Duodenal mucosa (tissue), 2 donors: Measurements from ENCODE around the gene PRDM5.

Experiments
- H3K27ac ChIP-seq: one replicate; pipeline ENCODE4 v1.7.0; 2013; ENCODE audit warnings: low read depth, low read length
- H3K27me3 ChIP-seq, 2 donors: one replicate each; pipeline ENCODE4 v1.7.0; 2013; ENCODE audit warnings: low read length in 2 of 2, control low read depth in 1 of 2; ENCODE audit not compliant: insufficient read depth in 2 of 2, control insufficient read depth in 1 of 2
- H3K36me3 ChIP-seq, 2 donors: one replicate each; pipeline ENCODE4 v1.7.0; 2013; ENCODE audit warnings: low read length in 2 of 2, control low read depth in 1 of 2; ENCODE audit not compliant: insufficient read depth in 2 of 2, control insufficient read depth in 1 of 2
- H3K4me1 ChIP-seq, 2 donors: one replicate each; pipeline ENCODE4 v1.7.0; 2013; ENCODE audit warnings: low read length in 2 of 2, control low read depth in 1 of 2; ENCODE audit not compliant: insufficient read depth in 2 of 2, control insufficient read depth in 1 of 2
- H3K4me3 ChIP-seq, 2 donors: one replicate each; pipeline ENCODE4 v1.7.0; 2013; ENCODE audit warnings: low read length in 2 of 2, low read depth in 1 of 2
- H3K9ac ChIP-seq, 2 donors: one replicate each; pipeline ENCODE4 v1.7.0; 2013; ENCODE audit warnings: low read length in 2 of 2, low read depth in 1 of 2
- H3K9me3 ChIP-seq, 2 donors: one replicate each; pipeline ENCODE4 v1.7.0; 2013; ENCODE audit warnings: low read length in 2 of 2, control low read depth in 1 of 2; ENCODE audit not compliant: control insufficient read depth in 1 of 2

Gene PRDM5

DNA sequence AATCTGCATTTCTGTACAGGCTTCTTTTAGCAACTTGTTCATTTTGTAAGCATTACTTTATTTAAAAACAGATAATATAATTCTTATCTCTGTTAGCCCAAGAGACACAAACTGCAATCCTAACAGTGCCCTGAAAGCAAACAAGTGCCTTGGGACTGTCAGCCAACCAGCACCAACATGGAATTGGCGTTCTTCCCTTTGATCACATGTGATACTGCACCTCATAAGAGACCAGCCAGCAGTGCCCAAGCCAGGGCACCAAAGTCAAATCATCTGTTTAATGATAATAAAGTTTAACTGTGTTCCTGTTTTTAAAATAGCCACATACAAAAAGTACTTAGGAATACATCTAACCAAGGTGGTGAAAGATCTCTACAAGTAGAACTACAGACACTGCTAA lies 223.2 kb downstream of the PRDM5 start:
- Histone ChIP-seq H3K27me3 (no peaks in the 10 kb centered on the region), H3K9me3 (no peaks in the 10 kb centered on the region), H3K4me1 (peaks cover 0 to 8% of the 10 kb centered on the region in 2 donors), H3K9ac (no peak overlapping the region), H3K4me3 (no peak overlapping the region), H3K27ac (no peak overlapping the region), H3K36me3 (no peaks in the 10 kb centered on the region)

DNA sequence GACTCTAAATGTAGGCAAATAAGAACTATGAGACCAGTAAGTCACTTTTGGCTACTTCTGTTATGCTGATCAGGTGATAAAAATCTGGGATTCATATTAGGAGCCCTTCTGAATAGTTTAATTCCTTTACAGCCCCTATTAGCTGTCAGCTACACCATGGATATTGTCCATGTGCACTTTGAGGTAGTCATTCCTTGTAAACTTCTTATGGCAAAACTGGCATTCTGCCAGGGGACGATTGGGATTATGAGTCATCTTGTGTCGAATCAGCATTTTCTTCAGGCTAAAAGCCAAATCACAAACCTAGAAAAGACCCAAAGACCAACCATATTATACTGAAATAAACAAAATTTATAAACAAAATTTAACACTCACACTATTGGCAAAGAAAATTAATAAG lies 227.6 kb downstream of the PRDM5 start:
- Histone ChIP-seq H3K27ac (no peak overlapping the region), H3K4me3 (no peak overlapping the region), H3K36me3 (no peaks in the 10 kb centered on the region), H3K9me3 (no peaks in the 10 kb centered on the region), H3K4me1 (peaks cover 0 to 13% of the 10 kb centered on the region in 2 donors), H3K27me3 (no peaks in the 10 kb centered on the region), H3K9ac (no peak overlapping the region)

DNA sequence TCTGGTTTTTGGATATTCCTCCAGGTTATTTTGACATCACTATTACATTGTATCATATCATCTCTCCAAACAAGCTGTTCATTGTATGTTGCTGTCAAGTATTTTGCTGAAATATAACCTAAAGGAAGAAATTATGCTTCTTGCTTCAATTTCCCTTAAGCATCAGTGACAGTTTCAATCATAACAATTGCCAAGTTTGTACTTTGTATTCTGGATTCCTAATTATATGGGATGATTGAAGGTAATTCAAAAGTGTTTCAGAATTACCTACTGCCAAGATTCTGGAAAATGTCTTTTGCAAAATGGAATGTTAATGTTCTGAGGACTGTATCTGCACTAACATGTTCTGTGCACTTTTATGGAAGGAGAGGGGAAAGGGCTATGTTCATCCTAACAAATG lies 228.7 kb downstream of the PRDM5 start:
- Histone ChIP-seq H3K9ac (no peak overlapping the region), H3K4me1 (peaks cover 0 to 13% of the 10 kb centered on the region in 2 donors), H3K4me3 (no peak overlapping the region), H3K27me3 (no peaks in the 10 kb centered on the region), H3K27ac (no peak overlapping the region), H3K9me3 (no peaks in the 10 kb centered on the region), H3K36me3 (no peaks in the 10 kb centered on the region)

DNA sequence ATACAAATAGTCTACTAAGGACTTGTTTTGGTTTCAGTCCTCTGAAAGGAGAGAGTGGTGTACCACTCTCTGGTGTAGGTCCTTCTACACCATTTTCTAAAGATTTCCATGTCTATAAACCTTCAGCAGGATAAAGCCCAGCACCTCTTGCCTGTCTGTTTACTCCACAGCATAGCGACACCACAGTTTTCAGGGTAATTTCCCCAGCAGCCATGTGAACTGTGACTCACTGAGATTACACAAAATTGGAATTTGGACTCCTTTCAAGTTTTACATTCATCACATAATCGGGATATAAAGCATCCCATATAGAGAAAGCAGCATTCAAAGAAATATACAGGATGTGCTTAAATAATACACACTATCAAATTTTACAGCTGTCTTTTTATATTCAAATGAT lies 229.6 kb downstream of the PRDM5 start:
- H3K27me3 ChIP-seq: no peaks in the 10 kb centered on the region
- H3K36me3 ChIP-seq: no peaks in the 10 kb centered on the region
- no peaks in the 10 kb centered on the region for H3K9me3 ChIP-seq
- no peak overlapping the region for H3K4me3 ChIP-seq
- H3K27ac ChIP-seq: no peak overlapping the region
- peaks cover 0 to 13% of the 10 kb centered on the region in 2 donors for H3K4me1 ChIP-seq
- H3K9ac ChIP-seq: no peak overlapping the region

DNA sequence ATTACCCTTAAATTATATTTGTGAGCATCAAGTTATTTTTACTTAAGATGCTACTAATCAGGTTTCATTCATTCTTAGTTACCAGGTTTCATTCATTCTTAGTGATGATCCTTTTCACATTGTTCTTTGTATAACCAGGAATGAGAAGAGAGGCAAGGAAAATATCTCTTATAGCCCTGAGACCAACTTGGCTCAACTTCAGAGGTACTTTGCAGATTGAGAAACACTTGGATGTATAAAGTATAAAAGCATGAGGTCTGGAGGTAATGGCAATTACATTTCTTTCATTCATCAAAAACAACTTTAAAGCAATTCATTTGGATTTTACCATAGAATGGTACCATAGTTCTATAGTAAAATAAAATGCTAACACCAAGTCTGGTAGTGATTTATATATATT lies 231.0 kb downstream of the PRDM5 start:
- H3K4me3 ChIP-seq: no peak overlapping the region

DNA sequence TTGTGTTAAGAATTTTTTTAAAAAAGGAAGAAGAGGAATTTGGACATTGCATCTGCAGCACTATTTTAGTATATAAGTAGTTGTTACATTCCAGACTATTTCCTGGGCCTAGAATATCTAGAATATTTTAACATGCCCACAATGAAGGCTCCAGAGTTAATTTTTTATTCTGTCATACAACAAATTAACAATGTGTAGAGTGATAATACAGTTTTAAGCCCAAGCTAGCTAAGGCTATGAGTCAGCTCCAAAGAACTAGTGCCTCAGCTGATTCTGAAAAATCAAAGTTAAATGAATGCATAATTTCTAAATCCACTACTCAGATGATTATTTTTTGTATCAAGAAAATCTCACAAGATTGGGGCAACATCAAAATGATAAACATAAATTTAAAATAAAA lies 231.4 kb downstream of the PRDM5 start:
- Histone ChIP-seq H3K27ac (no peak overlapping the region), H3K9me3 (no peaks in the 10 kb centered on the region), H3K4me1 (peaks cover 0 to 13% of the 10 kb centered on the region in 2 donors), H3K9ac (no peak overlapping the region), H3K4me3 (no peak overlapping the region), H3K36me3 (no peaks in the 10 kb centered on the region), H3K27me3 (no peaks in the 10 kb centered on the region)

More for the DNA sequence above, 231.0 kb downstream of the PRDM5 start:
- H3K4me1 ChIP-seq: peaks cover 0 to 13% of the 10 kb centered on the region in 2 donors
- H3K9me3 ChIP-seq: no peaks in the 10 kb centered on the region
- H3K36me3 ChIP-seq: no peaks in the 10 kb centered on the region
- H3K9ac ChIP-seq: no peak overlapping the region
- no peak overlapping the region for H3K27ac ChIP-seq
- no peaks in the 10 kb centered on the region for H3K27me3 ChIP-seq

DNA sequence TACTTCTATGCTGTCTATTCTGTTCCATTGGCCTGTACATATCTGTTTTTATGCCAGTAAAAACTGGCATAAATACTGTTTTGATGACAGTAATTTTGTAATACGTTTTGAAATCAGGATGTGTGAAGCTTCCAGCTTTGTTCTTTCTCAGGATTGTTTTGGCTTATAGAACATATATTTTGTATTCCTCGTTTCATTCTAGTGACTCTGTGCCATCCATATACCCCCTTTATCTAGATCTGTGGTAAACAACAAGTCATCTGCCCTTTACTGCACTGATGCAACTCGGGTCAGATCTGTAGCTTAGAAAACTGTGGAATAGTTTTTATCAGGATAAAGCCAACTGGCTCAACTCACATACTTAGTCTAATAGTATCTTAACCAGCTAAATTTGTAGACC lies 233.7 kb downstream of the PRDM5 start:
- Histone ChIP-seq H3K27ac (no peak overlapping the region), H3K27me3 (no peaks in the 10 kb centered on the region), H3K36me3 (no peaks in the 10 kb centered on the region), H3K4me1 (peaks cover 0 to 5% of the 10 kb centered on the region in 2 donors), H3K9ac (no peak overlapping the region), H3K9me3 (no peaks in the 10 kb centered on the region), H3K4me3 (no peak overlapping the region)

DNA sequence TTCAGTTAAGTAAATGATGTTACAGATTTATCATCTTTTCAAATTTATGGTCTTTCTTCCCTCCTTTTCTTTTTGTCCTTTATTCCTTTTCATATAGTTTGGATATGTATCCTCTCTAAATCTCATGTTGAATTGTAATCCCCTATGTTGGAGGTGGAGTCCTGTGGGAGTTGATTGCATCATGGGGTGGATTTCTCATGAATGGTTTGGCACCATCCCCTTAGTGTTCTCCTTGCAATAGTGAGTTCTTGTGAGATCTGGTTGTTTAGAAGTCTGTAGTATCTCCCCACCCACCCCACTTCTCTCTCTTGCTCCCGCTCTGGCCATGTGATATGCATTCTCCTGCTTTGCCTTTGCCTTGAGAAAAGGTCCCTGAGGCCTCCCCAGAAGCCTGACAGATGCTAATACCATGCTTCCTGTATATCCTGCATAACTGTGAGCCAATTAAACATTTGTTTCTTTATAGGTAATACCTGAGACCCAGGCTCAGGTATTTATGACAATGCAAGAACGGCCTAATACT lies 236.7 kb downstream of the PRDM5 start:
- H3K27ac ChIP-seq: no peak overlapping the region
- no peaks in the 10 kb centered on the region for H3K36me3 ChIP-seq
- no peak overlapping the region for H3K4me3 ChIP-seq
- no peak overlapping the region for H3K9ac ChIP-seq
- no peaks in the 10 kb centered on the region for H3K4me1 ChIP-seq
- no peaks in the 10 kb centered on the region for H3K9me3 ChIP-seq
- no peaks in the 10 kb centered on the region for H3K27me3 ChIP-seq

DNA sequence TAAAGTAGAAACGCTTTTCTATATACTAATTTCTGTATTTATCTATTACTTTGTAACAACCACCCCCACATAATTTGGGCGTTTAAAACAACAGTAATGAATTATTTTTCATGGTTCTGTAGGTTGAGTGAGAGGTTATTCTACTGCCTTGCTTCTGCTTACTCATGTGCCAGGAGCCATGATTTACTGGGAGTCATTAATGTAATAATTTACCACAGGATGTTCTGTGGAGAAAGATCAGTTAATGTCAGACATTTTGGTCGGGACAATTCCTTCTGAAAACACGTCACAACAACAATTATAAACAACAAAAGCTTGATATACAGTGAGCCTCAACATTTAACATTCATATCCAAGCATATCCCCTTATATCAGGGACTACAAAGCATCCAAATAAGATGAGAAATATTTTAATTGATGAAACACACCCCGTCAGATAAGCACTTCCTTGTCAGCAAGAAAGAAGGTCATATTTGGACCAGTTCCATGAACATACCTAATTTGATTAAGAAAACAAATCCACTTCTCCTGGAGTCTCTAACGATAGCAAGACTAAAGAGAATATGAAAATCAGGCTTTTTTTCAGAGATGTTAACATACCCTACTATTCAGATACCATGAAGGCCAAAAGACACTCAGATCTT lies 238.5 kb downstream of the PRDM5 start:
- no peaks in the 10 kb centered on the region for H3K9me3 ChIP-seq
- no peaks in the 10 kb centered on the region for H3K4me1 ChIP-seq
- no peak overlapping the region for H3K27ac ChIP-seq
- no peaks in the 10 kb centered on the region for H3K27me3 ChIP-seq
- no peak overlapping the region for H3K9ac ChIP-seq
- no peak overlapping the region for H3K4me3 ChIP-seq
- H3K36me3 ChIP-seq: no peaks in the 10 kb centered on the region

DNA sequence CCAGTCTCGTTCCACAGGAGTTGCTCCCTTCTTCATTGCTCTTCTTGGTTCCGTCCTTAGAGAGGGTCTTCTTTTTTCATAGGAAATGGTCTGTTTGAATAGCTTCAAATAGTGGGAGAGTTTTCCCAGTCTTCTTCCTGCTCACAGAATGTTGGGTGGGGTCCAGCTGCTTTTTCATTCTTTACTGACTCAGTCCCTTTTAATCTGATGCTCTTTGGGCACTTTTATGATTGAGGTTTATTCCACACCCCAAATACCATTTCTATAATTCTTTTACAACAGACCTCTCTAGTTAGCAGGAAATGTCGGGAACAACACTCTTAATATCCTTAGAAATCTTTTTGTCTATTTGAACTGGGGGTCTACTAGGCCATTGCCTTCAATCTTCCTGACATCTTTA lies 239.5 kb downstream of the PRDM5 start:
- Histone ChIP-seq H3K27me3 (no peaks in the 10 kb centered on the region), H3K4me3 (no peak overlapping the region), H3K9ac (no peak overlapping the region), H3K4me1 (no peaks in the 10 kb centered on the region), H3K27ac (no peak overlapping the region), H3K36me3 (no peaks in the 10 kb centered on the region), H3K9me3 (no peaks in the 10 kb centered on the region)
